ENCODE measurements around the gene SEMA3A.
"Not testable (repeated sequence)": the region's sequence is repeated elsewhere in the genome, so short reads cannot be mapped to it uniquely, and the experiment has no call there.

Gene SEMA3A

DNA sequence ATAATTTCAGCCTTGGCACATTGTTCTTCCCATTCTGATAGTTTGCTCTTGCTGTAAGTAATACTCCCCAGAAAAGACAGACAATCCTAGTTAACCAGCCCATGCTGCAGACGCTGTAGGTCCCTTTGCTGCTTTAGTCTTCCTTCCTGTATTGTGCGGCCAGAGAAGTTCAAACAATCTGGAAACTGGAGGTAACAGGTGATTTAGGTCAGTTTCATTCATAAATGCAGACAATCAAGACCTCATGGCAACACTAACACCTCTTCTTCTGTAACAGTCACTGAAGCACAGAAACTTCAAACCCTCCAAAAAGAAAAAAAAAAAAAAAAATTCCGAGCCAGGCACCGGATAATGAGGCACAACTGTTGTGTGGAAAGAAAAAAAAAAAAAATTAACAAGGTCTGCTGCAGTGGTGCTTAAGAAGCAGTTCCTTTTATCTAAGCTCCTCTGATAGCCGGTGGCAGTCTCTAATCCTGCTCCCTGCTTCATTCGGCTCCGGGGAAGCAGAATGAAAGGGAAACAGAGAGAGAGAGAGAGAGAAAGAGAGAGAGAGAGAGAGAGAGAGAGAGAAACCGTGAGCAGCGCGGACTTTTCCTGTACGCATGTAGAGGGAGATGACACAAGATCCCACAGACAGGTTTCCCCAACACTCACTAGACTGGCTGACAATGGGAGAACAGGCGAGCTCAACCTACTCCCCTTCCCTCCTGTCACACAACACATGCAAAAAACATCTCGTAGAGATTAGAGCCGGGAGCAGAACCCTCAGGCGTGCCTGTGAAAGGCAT lies at the start of gene SEMA3A:
TSS of gene SEMA3A (minus strand) at position 306 of the 788 bp plus-strand sequence. CDS start at position 103, 203 bp downstream.
- DNase-seq (ENCODE audit: low spot score), result peak; percentile 49

- not testable (repeated sequence) for DNase-seq (ENCODE audit: low spot score)
Observed at GRCh38 chr7:84243037-84243436, 48.4 kb upstream of the SEMA3A start.

GRCh38 chr7:84238596-84238995 lies 44.0 kb upstream of the SEMA3A start:
- no peak for DNase-seq (ENCODE audit: low spot score)

- peak; percentile 29 for DNase-seq (ENCODE audit: low spot score)
Observed at GRCh38 chr7:84237533-84238173, 43.1 kb upstream of the SEMA3A start.

- peak; percentile 24 for DNase-seq (ENCODE audit: low spot score)
Observed at GRCh38 chr7:84236398-84236797, 41.8 kb upstream of the SEMA3A start.

DNA sequence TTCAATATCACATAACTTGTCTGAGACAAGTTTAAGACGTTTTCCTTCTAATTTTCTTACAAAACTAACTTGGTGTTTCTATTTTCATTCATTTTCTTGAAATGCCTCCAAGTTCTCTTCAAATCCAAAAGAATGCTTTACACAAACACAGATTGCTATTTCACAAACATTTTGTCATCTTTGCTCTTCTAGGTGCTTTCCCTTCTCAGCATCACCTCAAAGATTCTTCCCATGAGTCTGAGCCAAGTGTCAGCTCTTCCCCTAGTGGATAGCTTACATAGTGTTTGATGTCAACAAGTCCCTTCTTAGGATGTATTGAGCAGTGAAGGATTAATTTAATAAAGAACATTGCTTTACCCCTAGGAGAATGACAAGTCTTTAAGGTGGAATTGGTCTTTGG lies 38.1 kb upstream of the SEMA3A start:
- DNase-seq (ENCODE audit: low spot score), result peak; percentile 10

GRCh38 chr7:84231157-84231556 lies 36.6 kb upstream of the SEMA3A start:
- peak; percentile 37 for DNase-seq (ENCODE audit: low spot score)

GRCh38 chr7:84230491-84230890 lies 35.9 kb upstream of the SEMA3A start:
- DNase-seq (ENCODE audit: low spot score), result no peak

GRCh38 chr7:84228526-84228925 lies 33.9 kb upstream of the SEMA3A start:
- DNase-seq (ENCODE audit: low spot score), result no peak

DNA sequence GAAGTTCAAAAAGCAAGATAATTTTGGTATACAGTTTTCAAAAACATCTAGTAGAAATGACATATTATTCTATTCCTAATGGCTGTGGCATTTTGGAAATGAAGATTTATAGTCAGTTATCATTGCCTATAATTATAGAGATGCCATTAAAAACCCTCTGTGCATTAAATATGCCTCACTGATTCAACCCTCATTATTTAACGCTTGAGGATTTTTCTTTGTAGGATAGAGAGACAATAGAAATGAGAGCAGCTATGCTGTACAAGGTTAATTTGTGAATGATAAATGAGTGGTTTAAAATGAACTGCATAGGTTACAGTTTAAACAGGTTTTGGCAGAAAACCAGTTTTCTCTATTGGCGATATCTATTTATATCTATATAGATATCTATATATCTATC lies 32.2 kb upstream of the SEMA3A start:
- no peak for DNase-seq (ENCODE audit: low spot score)

GRCh38 chr7:84224505-84224904 lies 29.9 kb upstream of the SEMA3A start:
- no peak for DNase-seq (ENCODE audit: low spot score)

GRCh38 chr7:84219310-84219709 lies 24.7 kb upstream of the SEMA3A start:
- no peak for DNase-seq (ENCODE audit: low spot score)

DNA sequence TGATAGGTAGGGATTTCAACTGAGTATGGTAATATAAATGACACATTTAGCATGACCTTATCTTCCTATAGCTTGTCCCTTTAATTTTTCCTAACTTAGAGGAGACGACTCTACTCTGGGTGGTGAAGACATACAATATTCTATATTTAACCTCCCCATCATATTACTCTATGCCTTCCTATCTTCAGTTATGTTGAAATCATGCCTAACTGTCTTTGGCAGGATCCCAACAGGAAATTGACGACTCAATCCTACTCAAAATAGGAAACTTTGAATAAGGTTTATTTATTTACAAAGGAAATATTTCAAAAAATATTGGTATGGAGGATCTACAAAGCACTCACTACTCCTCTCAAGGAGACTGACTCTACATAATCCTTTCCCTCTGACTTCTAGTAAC lies 24.1 kb upstream of the SEMA3A start:
- DNase-seq (ENCODE audit: low spot score), result no peak

DNA sequence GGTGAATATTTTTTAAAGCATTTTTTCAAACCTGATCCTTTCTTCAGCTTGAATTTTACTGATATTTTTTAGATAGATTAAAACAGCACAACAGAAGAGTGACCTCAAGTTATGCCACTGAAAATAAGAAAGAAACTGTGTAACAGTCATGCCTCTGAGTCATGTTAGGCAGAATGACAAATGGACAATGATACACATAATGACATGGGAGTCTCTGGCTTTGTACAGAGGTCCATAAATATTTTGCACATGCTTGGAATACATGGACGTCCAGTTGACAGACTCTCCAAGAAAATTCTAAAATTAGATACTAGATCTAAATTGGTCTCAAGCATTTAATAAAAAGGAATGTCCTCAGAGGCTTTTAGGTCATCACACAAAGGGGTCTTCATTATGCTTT lies 21.9 kb upstream of the SEMA3A start:
- no peak for DNase-seq (ENCODE audit: low spot score)

DNA sequence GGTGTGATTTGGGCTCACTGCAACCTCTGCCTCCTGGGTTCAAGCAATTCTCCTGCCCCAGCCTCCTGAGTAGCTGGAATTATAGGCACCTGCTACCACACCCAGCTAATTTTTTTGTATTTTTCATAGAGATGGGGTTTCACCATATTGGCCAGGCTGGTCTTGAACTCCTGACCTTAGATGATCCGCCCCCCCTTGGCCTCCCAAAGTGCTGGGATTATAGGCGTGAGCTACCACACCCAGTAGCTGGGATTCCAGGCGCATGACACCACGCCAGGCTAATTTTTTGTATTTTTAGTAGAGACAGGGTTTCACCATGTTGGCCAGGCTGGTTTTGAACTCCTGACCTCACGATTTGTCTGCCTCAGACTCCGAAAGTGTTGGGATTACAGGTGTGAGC lies 20.2 kb upstream of the SEMA3A start:
- DNase-seq (ENCODE audit: low spot score), result not testable (repeated sequence)

GRCh38 chr7:84210301-84210700 lies 15.7 kb upstream of the SEMA3A start:
- no peak for DNase-seq (ENCODE audit: low spot score)

- no peak for DNase-seq (ENCODE audit: low spot score)
Observed at GRCh38 chr7:84209006-84209405, 14.4 kb upstream of the SEMA3A start.

GRCh38 chr7:84207615-84208014 lies 13.0 kb upstream of the SEMA3A start:
- DNase-seq (ENCODE audit: low spot score), result no peak

GRCh38 chr7:84207025-84207424 lies 12.4 kb upstream of the SEMA3A start:
- DNase-seq (ENCODE audit: low spot score), result no peak

- DNase-seq (ENCODE audit: low spot score), result peak; percentile 60
Observed at GRCh38 chr7:84204655-84205054, 10.1 kb upstream of the SEMA3A start.

- no peak for DNase-seq (ENCODE audit: low spot score)
Observed at GRCh38 chr7:84202855-84203254, 8.3 kb upstream of the SEMA3A start.

DNA sequence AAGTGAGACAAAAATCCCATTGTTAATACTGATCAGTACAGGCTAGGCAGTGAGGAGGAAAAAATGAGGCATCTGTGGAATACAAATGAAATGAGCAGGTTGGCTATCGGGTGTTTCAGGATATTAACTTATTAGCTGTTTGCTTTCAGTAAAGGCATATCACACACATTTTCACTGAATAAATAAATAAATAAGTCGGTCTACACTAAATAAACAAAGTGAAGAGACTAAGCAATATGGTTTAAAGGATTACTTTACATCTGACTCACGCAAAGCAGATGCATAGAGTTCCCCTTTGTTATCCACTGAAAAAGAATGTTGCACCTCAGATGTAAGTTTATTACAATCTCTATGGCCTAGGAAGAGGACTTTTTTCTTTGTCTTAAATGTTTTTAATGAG lies 6.3 kb upstream of the SEMA3A start:
- DNase-seq (ENCODE audit: low spot score), result no peak

- DNase-seq (ENCODE audit: low spot score), result no peak
Observed at GRCh38 chr7:84199216-84199615, 4.6 kb upstream of the SEMA3A start.

GRCh38 chr7:84196084-84196503 lies 1.5 kb upstream of the SEMA3A start:
- peak; percentile 22 for DNase-seq (ENCODE audit: low spot score)
